SJSA1 (cell line): ENCODE data around the gene OR4A47. TPM values are rescaled to one million over a fixed set of nuclear protein-coding genes. Genes with fewer than 3 reads are reported as not detected.
"Not testable (repeated sequence)": the region's sequence is repeated elsewhere in the genome, so short reads cannot be mapped to it uniquely, and the experiment has no call there.

ENCODE experiments used
- DNase-seq, 2 experiments: peaks; one replicate each; pipeline ENCODE4 v3.0.0-alpha.2; 2015 to 2020; ENCODE audit warnings: low spot score in 2 of 2, low read depth in 1 of 2
- H3K27ac ChIP-seq: fragments of 250-450 bp; sonication (Bioruptor Pico); 2 replicates; pipeline ENCODE4 v1.5.1; 2020; ENCODE audit warnings: mild to moderate bottlenecking, moderate library complexity
- H3K27me3 ChIP-seq: fragments of 250-450 bp; sonication (Bioruptor Pico); replicated peaks from 2 replicates; pipeline ENCODE4 v1.5.1; 2020; ENCODE audit warnings: mild to moderate bottlenecking, moderate library complexity
- H3K36me3 ChIP-seq: fragments of 250-450 bp; sonication (Bioruptor Pico); 2 replicates; pipeline ENCODE4 v1.5.1; 2020; ENCODE audit warnings: mild to moderate bottlenecking
- H3K4me1 ChIP-seq: fragments of 250-450 bp; sonication (Bioruptor Pico); replicated peaks from 2 replicates; pipeline ENCODE4 v1.6.1; 2021; ENCODE audit warnings: mild to moderate bottlenecking
- H3K4me3 ChIP-seq: fragments of 250-450 bp; sonication (Bioruptor Pico); 2 replicates; pipeline ENCODE4 v1.5.1; 2020; ENCODE audit warnings: mild to moderate bottlenecking
- H3K9me3 ChIP-seq: fragments of 250-450 bp; sonication (Bioruptor Pico); replicated peaks from 2 replicates; pipeline ENCODE4 v1.5.1; 2020; ENCODE audit warnings: mild to moderate bottlenecking
- total RNA-seq: library from RNA; depleted of rRNA; stranded (reverse); fragments of >200 nt; shearing (Covaris generic); gene quantifications from 2 replicates; pipeline ENCODE4 v1.2.3, GENCODE V29; 2014; rRNA removed

The OR4A47 gene
- not detected in 2 replicates for total RNA-seq

DNA sequence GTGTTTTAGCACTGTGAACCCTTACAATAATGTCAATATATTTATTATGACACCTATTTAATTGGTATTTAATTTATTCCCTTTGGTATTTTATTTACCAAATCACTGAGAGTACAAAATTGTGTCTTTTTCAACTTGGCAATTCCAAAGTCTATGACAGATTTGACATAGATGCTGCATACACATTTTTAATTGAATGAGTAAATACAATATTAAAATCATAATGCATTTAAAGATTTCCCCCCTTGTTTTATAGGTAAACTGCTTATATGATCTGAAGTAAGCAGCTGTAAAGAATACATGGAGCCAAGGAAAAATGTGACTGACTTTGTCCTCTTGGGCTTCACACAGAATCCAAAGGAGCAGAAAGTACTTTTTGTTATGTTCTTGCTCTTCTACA, at the start of gene OR4A47:
Gene OR4A47, plus strand, starts transcription at position 301 of the 400 bp plus-strand sequence. Its CDS starts 0 bp downstream, at position 301.
- not testable (repeated sequence) for H3K4me1 ChIP-seq, H3K27me3 ChIP-seq, DNase-seq, H3K36me3 ChIP-seq, H3K4me3 ChIP-seq, H3K9me3 ChIP-seq, H3K27ac ChIP-seq

DNA sequence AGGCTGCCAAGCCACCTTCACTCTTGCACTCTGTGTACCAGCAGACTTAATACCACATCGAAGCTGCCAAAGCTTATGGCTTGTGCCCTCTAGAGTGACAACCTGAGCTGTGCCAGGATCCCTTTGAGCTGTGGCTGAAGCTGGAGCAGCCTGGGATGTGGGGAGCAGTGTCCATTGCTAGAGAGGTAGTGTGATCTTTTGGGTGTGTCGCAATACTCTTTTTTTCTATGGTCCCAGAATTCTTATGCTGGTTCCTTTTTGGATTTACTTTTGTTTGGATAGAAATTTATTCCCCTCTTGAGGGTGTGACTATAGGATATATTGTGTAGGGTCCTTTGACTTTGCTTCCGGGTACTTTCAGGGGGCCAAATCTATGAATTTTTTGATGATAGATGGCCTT, 32.7 kb upstream of the OR4A47 start:
- not testable (repeated sequence) for DNase-seq, H3K27me3 ChIP-seq, H3K4me3 ChIP-seq, H3K36me3 ChIP-seq, H3K27ac ChIP-seq, H3K9me3 ChIP-seq, H3K4me1 ChIP-seq

- not testable (repeated sequence) for H3K36me3 ChIP-seq, H3K27ac ChIP-seq, H3K9me3 ChIP-seq, H3K4me1 ChIP-seq, H3K27me3 ChIP-seq, DNase-seq, H3K4me3 ChIP-seq
Observed at GRCh38 chr11:48473966-48474365, 14.6 kb upstream of the OR4A47 start.

DNA sequence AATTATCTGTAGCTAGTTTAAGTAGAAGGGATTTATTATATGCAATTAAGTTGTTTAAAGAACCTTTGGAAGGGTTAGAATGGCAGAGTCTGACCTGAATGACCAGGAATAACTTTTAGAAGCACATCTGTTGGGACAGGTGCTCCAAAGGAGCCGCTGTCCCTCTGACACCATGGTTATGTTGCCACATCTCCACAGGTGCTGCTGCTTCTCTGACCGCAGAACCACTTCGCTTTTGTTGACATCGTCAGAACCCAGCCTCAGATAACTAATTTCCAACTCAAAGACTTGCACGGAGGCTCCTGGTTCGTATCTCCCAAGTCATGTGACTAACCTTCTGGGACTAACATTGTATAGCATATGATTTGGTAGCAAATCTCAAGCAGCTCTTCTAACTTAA, 13.9 kb upstream of the OR4A47 start:
- H3K27ac ChIP-seq, DNase-seq, H3K36me3 ChIP-seq, H3K4me1 ChIP-seq, H3K27me3 ChIP-seq, H3K9me3 ChIP-seq, H3K4me3 ChIP-seq: not testable (repeated sequence)

- not testable (repeated sequence) for H3K4me3 ChIP-seq, H3K27ac ChIP-seq, H3K27me3 ChIP-seq, H3K9me3 ChIP-seq, DNase-seq, H3K4me1 ChIP-seq, H3K36me3 ChIP-seq
Observed at GRCh38 chr11:48506169-48506568, 17.6 kb downstream of the OR4A47 start.

- DNase-seq, result no peak
- H3K4me3 ChIP-seq, result no peak overlapping the region
- H3K36me3 ChIP-seq, result no peaks in the 10 kb centered on the region
- no peaks in the 10 kb centered on the region for H3K9me3 ChIP-seq
- no peaks in the 10 kb centered on the region for H3K4me1 ChIP-seq
- no peak overlapping the region for H3K27ac ChIP-seq
- no peaks in the 10 kb centered on the region for H3K27me3 ChIP-seq
Observed at GRCh38 chr11:48538991-48539390, 50.4 kb downstream of the OR4A47 start.

Other genes with a start within 250 kb of the OR4A47 start
- not detected in 2 replicates for gene OR4X2, start 243.7 kb upstream of the OR4A47 start, total RNA-seq
- not detected in 2 replicates for gene OR4X1, start 224.9 kb upstream of the OR4A47 start, total RNA-seq
- not detected in 2 replicates for gene OR4S1, start 182.6 kb upstream of the OR4A47 start, total RNA-seq
- not detected in 2 replicates for gene OR4C3, start 163.9 kb upstream of the OR4A47 start, total RNA-seq
- not detected in 2 replicates for gene OR4C5, start 122.3 kb upstream of the OR4A47 start, total RNA-seq